Effector memory CD8-positive, alpha-beta T cell (primary cell): ENCODE measurements around the gene CMTM4.
"Not testable (repeated sequence)": the region's sequence is repeated elsewhere in the genome, so short reads cannot be mapped to it uniquely, and the experiment has no call there.

Experiments
- ATAC-seq: fragments of 150-1000 bp; cut with Tn5 transposase; replicated peaks from 2 replicates; pipeline ENCODE4 v1.10.0; 2021; ENCODE audit warnings: mild to moderate bottlenecking, moderate library complexity
- DNase-seq, 3 experiments: peaks; one replicate each; pipeline ENCODE4 v3.0.0; 2021
- H3K27ac Mint-ChIP-seq, 2 donors: one replicate each; pipeline ENCODE4 v1.8.0; 2022; ENCODE audit warnings: mild to moderate bottlenecking in 2 of 2, mixed read lengths in 2 of 2, moderate library complexity in 2 of 2
- H3K27me3 Mint-ChIP-seq, 2 donors: one replicate each; pipeline ENCODE4 v1.8.0; 2022; ENCODE audit warnings: mixed read lengths in 2 of 2
- H3K36me3 Mint-ChIP-seq: one replicate; pipeline ENCODE4 v1.8.0; 2022; ENCODE audit warnings: mild to moderate bottlenecking, moderate library complexity, mixed read lengths; ENCODE audit not compliant: insufficient read depth
- H3K4me1 Mint-ChIP-seq, 2 donors: one replicate each; pipeline ENCODE4 v1.8.0; 2022; ENCODE audit warnings: low read depth in 2 of 2, mixed read lengths in 2 of 2
- H3K4me3 Mint-ChIP-seq, 2 donors: one replicate each; pipeline ENCODE4 v1.8.0; 2022; ENCODE audit warnings: mild to moderate bottlenecking in 2 of 2, mixed read lengths in 2 of 2, moderate library complexity in 2 of 2
- H3K9me3 Mint-ChIP-seq, 2 donors: one replicate each; pipeline ENCODE4 v1.8.0; 2022; ENCODE audit warnings: mixed read lengths in 2 of 2

The CMTM4 gene

DNA sequence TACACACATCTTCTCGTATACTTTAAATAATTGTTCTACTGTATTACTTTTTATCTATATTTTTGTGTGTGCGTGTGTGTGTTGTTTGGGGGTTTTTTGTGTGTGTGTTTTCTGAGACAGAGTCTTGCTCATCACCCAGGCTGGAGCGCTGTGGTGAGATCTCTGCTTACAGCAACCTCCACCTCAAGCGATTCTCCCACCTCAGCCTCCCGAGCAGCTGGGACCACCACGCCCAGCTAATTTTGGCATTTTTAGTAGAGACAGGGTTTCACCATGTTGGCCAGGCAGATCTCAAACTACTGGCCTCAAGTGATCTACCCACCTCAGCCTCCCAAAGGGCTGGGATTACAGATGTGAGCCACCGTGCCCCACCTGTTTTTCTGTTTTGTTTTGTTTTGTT is 1.5 kb upstream of the CMTM4 start:
- peaks cover 0 to 8% of the 10 kb centered on the region in 2 donors for H3K4me1 Mint-ChIP-seq
- H3K36me3 Mint-ChIP-seq = peaks cover 6% of the 10 kb centered on the region
- no peaks in the 10 kb centered on the region for H3K9me3 Mint-ChIP-seq
- no peak for ATAC-seq
- H3K4me3 Mint-ChIP-seq = peak overlapping the region; percentile 76 to 79
- H3K27me3 Mint-ChIP-seq = peaks cover 5 to 26% of the 10 kb centered on the region in 2 donors
- no peak for DNase-seq
- no peak overlapping the region for H3K27ac Mint-ChIP-seq

GRCh38 chr16:66695935-66696668 is 441 bp downstream of the CMTM4 start:
- peaks cover 6% of the 10 kb centered on the region for H3K36me3 Mint-ChIP-seq
- H3K4me1 Mint-ChIP-seq = peaks cover 0 to 8% of the 10 kb centered on the region in 2 donors
- H3K9me3 Mint-ChIP-seq = no peaks in the 10 kb centered on the region
- H3K4me3 Mint-ChIP-seq = peak overlapping the region; percentile 72 to 78
- ATAC-seq = peak; percentile 54
- H3K27me3 Mint-ChIP-seq = peaks cover 5 to 21% of the 10 kb centered on the region in 2 donors
- peak overlapping the region in 1 of 2 donors; percentile 60 for H3K27ac Mint-ChIP-seq
- peak in 2 of 3 experiments; percentile 10 to 32 for DNase-seq

GRCh38 chr16:66695471-66695934 is 1.0 kb downstream of the CMTM4 start:
- H3K36me3 Mint-ChIP-seq = peaks cover 6% of the 10 kb centered on the region
- no peak for DNase-seq
- no peaks in the 10 kb centered on the region for H3K9me3 Mint-ChIP-seq
- H3K27me3 Mint-ChIP-seq = peaks cover 5 to 21% of the 10 kb centered on the region in 2 donors
- peak overlapping the region; percentile 72 to 78 for H3K4me3 Mint-ChIP-seq
- H3K27ac Mint-ChIP-seq = peak overlapping the region in 1 of 2 donors; percentile 60
- ATAC-seq = no peak
- peaks cover 0 to 8% of the 10 kb centered on the region in 2 donors for H3K4me1 Mint-ChIP-seq

- DNase-seq (no peak), ATAC-seq (no peak)
- H3K4me3 Mint-ChIP-seq = no peak overlapping the region
- H3K27me3 Mint-ChIP-seq = peaks cover 0 to 3% of the 10 kb centered on the region in 2 donors
- no peaks in the 10 kb centered on the region for H3K9me3 Mint-ChIP-seq
- no peak overlapping the region for H3K27ac Mint-ChIP-seq
- H3K4me1 Mint-ChIP-seq = peaks cover 0 to 8% of the 10 kb centered on the region in 2 donors
- H3K36me3 Mint-ChIP-seq = peaks cover 6% of the 10 kb centered on the region
Measured at GRCh38 chr16:66693149-66693548, 3.4 kb downstream of the CMTM4 start.

- Mint-ChIP-seq H3K9me3 (no peaks in the 10 kb centered on the region), H3K27ac (no peak overlapping the region), H3K27me3 (no peaks in the 10 kb centered on the region), H3K4me3 (no peak overlapping the region), H3K4me1 (peaks cover 0 to 7% of the 10 kb centered on the region in 2 donors), H3K36me3 (peaks cover 6% of the 10 kb centered on the region)
- DNase-seq (no peak), ATAC-seq (no peak)
Measured at GRCh38 chr16:66692341-66692740, 4.2 kb downstream of the CMTM4 start.

GRCh38 chr16:66691234-66691633 is 5.3 kb downstream of the CMTM4 start:
- Mint-ChIP-seq H3K9me3 (no peaks in the 10 kb centered on the region), H3K27me3 (no peaks in the 10 kb centered on the region), H3K36me3 (no peaks in the 10 kb centered on the region), H3K4me3 (no peak overlapping the region), H3K27ac (no peak overlapping the region), H3K4me1 (peaks cover 0 to 5% of the 10 kb centered on the region in 2 donors)
- ATAC-seq (no peak), DNase-seq (no peak)

DNA sequence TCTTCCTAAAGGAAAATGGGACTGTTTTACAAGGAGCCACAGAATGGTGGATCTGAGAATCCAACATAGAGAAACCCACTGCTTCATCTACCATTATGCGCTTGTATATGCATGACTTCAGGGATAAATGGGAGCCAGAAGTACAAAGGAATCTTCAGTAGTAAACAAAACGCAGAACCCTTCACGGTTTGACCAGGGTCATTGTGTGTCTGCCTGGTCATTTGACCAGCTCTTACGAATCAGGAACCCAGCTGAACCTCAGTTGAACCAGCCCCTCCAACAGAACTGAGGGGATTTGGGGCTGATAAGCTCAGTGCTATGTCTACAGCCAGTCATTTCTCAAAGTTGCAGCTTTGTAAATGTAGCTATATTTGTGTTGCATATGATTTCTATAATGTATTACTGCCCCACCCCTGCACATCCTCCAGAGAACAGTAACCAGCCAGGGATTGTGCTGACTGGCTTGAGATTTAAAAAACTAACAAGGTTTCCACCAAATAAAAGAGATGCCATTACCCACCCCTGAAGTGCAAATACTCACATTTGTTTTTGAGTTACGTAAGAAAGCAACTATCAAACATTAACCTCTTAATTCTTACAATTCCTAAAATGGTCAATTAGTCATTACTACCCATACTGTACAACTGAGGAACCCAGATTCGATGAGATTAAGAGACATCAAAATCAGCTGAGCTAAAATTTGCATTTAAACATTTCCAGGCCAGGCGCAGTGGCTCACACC is 6.3 kb downstream of the CMTM4 start:
- DNase-seq (no peak), ATAC-seq (no peak)
- no peaks in the 10 kb centered on the region for H3K36me3 Mint-ChIP-seq

GRCh38 chr16:66689282-66689681 is 7.3 kb downstream of the CMTM4 start:
- no peak for ATAC-seq
- Mint-ChIP-seq H3K4me1 (no peaks in the 10 kb centered on the region), H3K36me3 (no peaks in the 10 kb centered on the region), H3K27ac (no peak overlapping the region), H3K27me3 (no peaks in the 10 kb centered on the region), H3K9me3 (no peaks in the 10 kb centered on the region), H3K4me3 (no peak overlapping the region)
- no peak for DNase-seq

More for the DNA sequence above, 6.3 kb downstream of the CMTM4 start:
- no peak overlapping the region for H3K27ac Mint-ChIP-seq
- H3K4me1 Mint-ChIP-seq = peaks cover 0 to 4% of the 10 kb centered on the region in 2 donors
- no peaks in the 10 kb centered on the region for H3K9me3 Mint-ChIP-seq
- H3K4me3 Mint-ChIP-seq = no peak overlapping the region
- H3K27me3 Mint-ChIP-seq = no peaks in the 10 kb centered on the region

DNA sequence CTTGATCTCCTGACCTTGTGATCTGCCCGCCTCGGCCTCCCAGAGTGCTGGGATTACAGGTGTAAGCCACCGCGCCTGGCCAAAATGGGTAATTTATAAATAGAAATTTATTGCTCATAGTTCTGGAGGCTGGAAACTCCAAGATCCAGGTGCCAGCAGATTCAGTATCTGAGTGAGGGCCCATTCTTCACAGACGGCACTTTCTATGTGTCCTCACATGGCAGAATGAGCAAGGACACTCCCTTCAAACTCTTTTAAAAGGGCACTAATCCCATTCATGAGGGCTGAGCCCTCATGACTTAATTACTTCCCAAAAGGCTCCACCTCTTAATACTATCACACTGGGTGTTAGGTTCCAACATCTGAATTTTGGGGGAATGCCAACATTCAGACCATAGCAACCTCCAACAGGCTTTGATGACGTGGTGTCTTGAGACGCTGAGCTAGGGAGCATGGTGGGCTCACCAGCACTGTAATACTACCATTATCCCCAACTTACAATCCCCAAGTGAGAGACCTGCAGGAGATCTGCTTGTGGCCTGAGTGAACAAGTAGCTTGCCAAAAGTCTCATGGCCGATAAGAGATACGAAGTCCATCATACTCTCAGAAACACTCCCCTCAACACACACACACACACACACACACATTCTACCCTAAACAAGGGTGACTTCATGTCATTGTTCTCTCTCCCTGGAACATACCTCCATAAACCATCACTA is 8.5 kb downstream of the CMTM4 start:
- H3K9me3 Mint-ChIP-seq = no peaks in the 10 kb centered on the region
- H3K4me3 Mint-ChIP-seq = no peak overlapping the region
- H3K27me3 Mint-ChIP-seq = no peaks in the 10 kb centered on the region
- H3K4me1 Mint-ChIP-seq = no peaks in the 10 kb centered on the region
- ATAC-seq = no peak
- no peak for DNase-seq
- no peak overlapping the region for H3K27ac Mint-ChIP-seq
- no peaks in the 10 kb centered on the region for H3K36me3 Mint-ChIP-seq

- DNase-seq = not testable (repeated sequence)
Measured at GRCh38 chr16:66685501-66686115, 10.9 kb downstream of the CMTM4 start.

GRCh38 chr16:66682271-66682670 is 14.3 kb downstream of the CMTM4 start:
- H3K9me3 Mint-ChIP-seq = no peaks in the 10 kb centered on the region

More at GRCh38 chr16:66685501-66686115, 10.9 kb downstream of the CMTM4 start:
- not testable (repeated sequence) for H3K9me3 Mint-ChIP-seq, H3K36me3 Mint-ChIP-seq, H3K27me3 Mint-ChIP-seq, H3K4me1 Mint-ChIP-seq, H3K4me3 Mint-ChIP-seq, H3K27ac Mint-ChIP-seq, ATAC-seq

GRCh38 chr16:66681676-66682075 is 14.9 kb downstream of the CMTM4 start:
- ATAC-seq = no peak
- H3K4me1 Mint-ChIP-seq = no peaks in the 10 kb centered on the region
- H3K27me3 Mint-ChIP-seq = no peaks in the 10 kb centered on the region
- no peak overlapping the region for H3K4me3 Mint-ChIP-seq
- H3K36me3 Mint-ChIP-seq = peaks cover 2% of the 10 kb centered on the region
- DNase-seq = no peak
- H3K9me3 Mint-ChIP-seq = no peaks in the 10 kb centered on the region
- H3K27ac Mint-ChIP-seq = no peak overlapping the region

More at GRCh38 chr16:66682271-66682670, 14.3 kb downstream of the CMTM4 start:
- H3K27ac Mint-ChIP-seq = no peak overlapping the region
- no peaks in the 10 kb centered on the region for H3K4me1 Mint-ChIP-seq
- DNase-seq (no peak), ATAC-seq (no peak)
- no peaks in the 10 kb centered on the region for H3K27me3 Mint-ChIP-seq
- peaks cover 2% of the 10 kb centered on the region for H3K36me3 Mint-ChIP-seq
- H3K4me3 Mint-ChIP-seq = no peak overlapping the region

GRCh38 chr16:66678337-66678736 is 18.2 kb downstream of the CMTM4 start:
- ATAC-seq (no peak), DNase-seq (no peak)
- H3K36me3 Mint-ChIP-seq = peaks cover 2% of the 10 kb centered on the region
- H3K27ac Mint-ChIP-seq = no peak overlapping the region
- H3K9me3 Mint-ChIP-seq = no peaks in the 10 kb centered on the region
- H3K27me3 Mint-ChIP-seq = no peaks in the 10 kb centered on the region
- H3K4me1 Mint-ChIP-seq = no peaks in the 10 kb centered on the region
- H3K4me3 Mint-ChIP-seq = no peak overlapping the region
